ENCODE data around the gene ARID5B.

Gene ARID5B

DNA sequence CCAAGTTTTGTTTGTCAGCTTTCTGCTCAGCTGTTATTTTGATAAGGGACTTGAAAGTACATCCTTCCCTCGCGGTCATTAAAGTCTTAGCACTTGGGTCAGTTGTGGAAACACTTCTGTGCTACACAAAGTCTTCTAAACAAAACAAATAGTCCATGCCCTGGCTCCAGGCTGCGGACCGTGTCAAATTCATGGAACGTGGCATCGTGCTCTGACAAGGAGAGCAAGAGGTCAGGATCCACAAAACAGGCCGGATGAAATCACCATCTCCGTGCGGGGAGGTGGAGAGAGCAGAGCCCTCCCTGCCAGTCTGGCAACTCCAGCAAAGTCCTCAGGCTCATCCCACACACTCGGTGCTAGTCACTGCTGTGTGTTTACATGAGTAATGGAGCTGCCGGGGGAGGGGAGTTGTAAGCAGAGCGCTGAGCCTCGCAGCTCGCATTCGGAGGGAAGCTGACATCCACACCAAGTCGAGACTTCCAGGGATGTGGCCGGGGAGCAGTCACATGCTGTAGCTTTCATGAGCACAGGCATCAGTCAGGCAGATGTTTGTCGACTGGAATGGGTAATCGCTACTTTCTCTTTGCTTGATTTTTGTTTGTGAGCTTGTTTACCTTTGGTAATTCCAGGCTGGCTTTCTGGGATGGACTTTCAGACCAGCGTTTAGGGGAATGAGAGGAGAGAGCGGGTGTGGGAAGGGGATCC is 147.6 kb downstream of the ARID5B start:
- peak; percentile 71 for DNase-seq (ENCODE audit: extremely low spot score)
- ChIA-PET POLR2A (interaction anchor here (0.7 to 2.1 kb wide), 10 partner anchors 8 to 151 kb away, joined by 3 to 15 read pairs (median 6); partner anchors contain the start of gene ARID5B), CTCF (interaction anchor here (0.6 to 4.5 kb wide), 2 partner anchors 10 to 33 kb away, joined by 3 to 21 read pairs; no protein-coding TSS in a partner anchor)
- TF ChIP-seq SUZ12 (IDR thresholded peaks at IDR 0.05), result no peak
- peak; percentile 83 for TF ChIP-seq PKNOX1 (IDR thresholded peaks at IDR 0.05)
- peak; percentile 82 for TF ChIP-seq L3MBTL2 (conservative IDR thresholded peaks at IDR 0.05)
- no peak for TF ChIP-seq TARDBP (IDR thresholded peaks at IDR 0.05)

DNA sequence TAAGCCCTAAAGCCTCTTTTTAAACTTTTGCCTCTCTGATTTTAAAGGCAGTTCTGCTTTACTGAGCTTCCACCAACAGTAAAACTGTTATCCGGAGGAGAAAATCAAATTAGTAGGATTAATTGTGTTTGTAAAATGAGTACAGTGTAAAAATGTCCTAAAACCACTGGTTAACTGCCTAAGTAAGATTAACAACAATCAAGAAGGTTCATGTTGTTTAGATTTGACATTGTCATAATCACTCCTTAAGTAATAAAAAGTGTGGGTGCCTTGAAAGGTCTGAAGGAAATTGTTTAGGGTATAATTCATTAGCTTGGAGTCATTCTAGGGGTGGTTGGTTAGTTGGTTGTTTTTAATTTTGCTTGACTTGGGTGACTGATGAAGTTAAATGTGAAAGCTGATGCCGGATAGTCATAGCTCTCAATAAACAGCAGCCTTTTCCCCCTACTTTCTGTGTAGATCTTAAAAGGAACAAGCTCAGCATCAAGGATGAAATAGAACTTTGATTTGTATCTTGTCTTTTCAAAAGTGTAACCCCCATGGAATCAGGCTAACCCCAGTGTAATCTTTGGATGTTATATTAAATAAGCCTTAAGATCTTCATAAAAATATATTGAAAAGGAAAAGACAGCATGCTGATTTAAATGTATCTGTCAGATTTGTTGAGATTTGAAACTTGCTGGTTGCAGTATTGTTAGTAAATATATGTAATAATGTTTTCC is 148.3 kb downstream of the ARID5B start:
- DNase-seq (ENCODE audit: extremely low spot score), result no peak
- ChIA-PET CTCF (interaction anchor here (4.5 kb wide), 1 partner anchor 11 kb away, joined by 21 read pairs; no protein-coding TSS in a partner anchor), POLR2A (interaction anchor here (0.7 to 2.1 kb wide), 12 partner anchors 9 to 152 kb away, joined by 3 to 15 read pairs (median 5); partner anchors contain the start of gene ARID5B)
- TF ChIP-seq SP1 (IDR thresholded peaks at IDR 0.05), result no peak
- TF ChIP-seq FOXM1 (IDR thresholded peaks at IDR 0.05; ENCODE audit: borderline replicate concordance), result no peak
- TF ChIP-seq PKNOX1 (IDR thresholded peaks at IDR 0.05), result peak; percentile 45; the same call in 1 of the 2 replicates

- TF ChIP-seq HDGF (IDR thresholded peaks at IDR 0.05; ENCODE audit: borderline replicate concordance) (no peak), ELF4 (IDR thresholded peaks at IDR 0.05) (no peak), BHLHE40 (IDR thresholded peaks at IDR 0.05; ENCODE audit: borderline replicate concordance) (no peak), PKNOX1 (IDR thresholded peaks at IDR 0.05) (no peak), CTBP1 (IDR thresholded peaks at IDR 0.05; ENCODE audit: borderline replicate concordance) (no peak), SUZ12 (IDR thresholded peaks at IDR 0.05) (no peak), FOXA1 (IDR thresholded peaks at IDR 0.05) (no peak), ARNT (IDR thresholded peaks at IDR 0.05) (no peak), FOXM1 (IDR thresholded peaks at IDR 0.05; ENCODE audit: borderline replicate concordance) (no peak), TARDBP (IDR thresholded peaks at IDR 0.05) (no peak), LEF1 (IDR thresholded peaks at IDR 0.05; ENCODE audit: borderline replicate concordance) (no peak), L3MBTL2 (conservative IDR thresholded peaks at IDR 0.05) (no peak), FOXK2 (IDR thresholded peaks at IDR 0.05) (no peak), NFRKB (IDR thresholded peaks at IDR 0.05) (no peak), ZNF384 (IDR thresholded peaks at IDR 0.05) (no peak), SP1 (IDR thresholded peaks at IDR 0.05) (no peak)
- POLR2A ChIA-PET, result interaction anchor here (1.1 to 2.1 kb wide), 6 partner anchors 8 to 150 kb away, joined by 3 to 11 read pairs (median 6); partner anchors contain the start of gene ARID5B
- CTCF ChIA-PET, result interaction anchor here (0.7 to 4.5 kb wide), 2 partner anchors 12 to 154 kb away, joined by 3 to 21 read pairs; no protein-coding TSS in a partner anchor
- DNase-seq (ENCODE audit: extremely low spot score), result no peak
Observed at GRCh38 chr10:62050346-62050892, 148.9 kb downstream of the ARID5B start.

DNA sequence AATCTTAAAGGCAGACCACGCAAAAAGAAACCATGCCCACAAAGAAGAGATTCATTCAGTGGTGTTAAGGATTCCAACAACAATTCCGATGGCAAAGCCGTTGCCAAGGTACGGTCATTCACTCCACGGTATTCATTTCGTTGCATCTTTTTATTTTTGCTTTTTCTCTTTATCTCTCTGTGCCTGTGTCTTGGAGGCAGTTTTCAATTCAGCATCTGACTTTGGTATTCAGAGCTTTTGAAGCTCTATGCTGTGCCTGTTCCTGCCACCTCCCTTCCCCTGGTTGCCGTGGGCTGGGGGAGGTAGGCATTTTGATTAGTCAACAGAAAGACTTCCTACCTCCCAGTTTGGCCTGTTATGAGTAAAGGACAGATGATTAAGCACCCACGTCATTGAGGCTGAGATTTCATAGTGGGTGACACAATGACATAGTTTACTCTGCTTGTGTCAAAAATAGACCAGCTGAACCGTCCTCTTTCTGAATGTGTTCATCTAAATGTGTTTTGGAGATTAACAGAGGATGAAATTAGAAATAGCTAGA is 149.5 kb downstream of the ARID5B start:
- ChIA-PET CTCF (interaction anchor here (0.7 to 4.5 kb wide), 2 partner anchors 12 to 154 kb away, joined by 3 to 21 read pairs; no protein-coding TSS in a partner anchor), POLR2A (interaction anchor here (1.1 to 2.0 kb wide), 4 partner anchors 15 to 151 kb away, joined by 3 to 10 read pairs (median 4); partner anchors contain the start of gene ARID5B)
- no peak for TF ChIP-seq LEF1 (IDR thresholded peaks at IDR 0.05; ENCODE audit: borderline replicate concordance)
- peak; percentile 43; the same call in 1 of the 2 replicates for TF ChIP-seq PKNOX1 (IDR thresholded peaks at IDR 0.05)
- DNase-seq (ENCODE audit: extremely low spot score), result no peak

- no peak for DNase-seq (ENCODE audit: extremely low spot score)
- CTCF ChIA-PET, result no interaction called here
- POLR2A ChIA-PET, result no interaction called here
- no peak for TF ChIP-seq FOXK2 (IDR thresholded peaks at IDR 0.05)
- TF ChIP-seq ARNT (IDR thresholded peaks at IDR 0.05), result no peak
- no peak for TF ChIP-seq ZNF384 (IDR thresholded peaks at IDR 0.05)
- no peak for TF ChIP-seq FOXA1 (IDR thresholded peaks at IDR 0.05)
- TF ChIP-seq SUZ12 (IDR thresholded peaks at IDR 0.05), result no peak
- no peak for TF ChIP-seq SP1 (IDR thresholded peaks at IDR 0.05)
- no peak for TF ChIP-seq CTBP1 (IDR thresholded peaks at IDR 0.05; ENCODE audit: borderline replicate concordance)
- no peak for TF ChIP-seq ELF4 (IDR thresholded peaks at IDR 0.05)
- no peak for TF ChIP-seq FOXM1 (IDR thresholded peaks at IDR 0.05; ENCODE audit: borderline replicate concordance)
- no peak for TF ChIP-seq L3MBTL2 (conservative IDR thresholded peaks at IDR 0.05)
- TF ChIP-seq LEF1 (IDR thresholded peaks at IDR 0.05; ENCODE audit: borderline replicate concordance), result no peak
- TF ChIP-seq PKNOX1 (IDR thresholded peaks at IDR 0.05), result no peak
- TF ChIP-seq HDGF (IDR thresholded peaks at IDR 0.05; ENCODE audit: borderline replicate concordance), result no peak
- no peak for TF ChIP-seq NFRKB (IDR thresholded peaks at IDR 0.05)
- no peak for TF ChIP-seq BHLHE40 (IDR thresholded peaks at IDR 0.05; ENCODE audit: borderline replicate concordance)
- no peak for TF ChIP-seq TARDBP (IDR thresholded peaks at IDR 0.05)
Observed at GRCh38 chr10:62052276-62052675, 150.8 kb downstream of the ARID5B start.

Measured in HEK293T (cell line).